GM21825 (cell line): ENCODE measurements around the gene KREMEN1.

Experiments used
- ATAC-seq: cut with Tn5 transposase; IDR thresholded peaks from one replicate; pipeline ENCODE4 v1.9.1; 2021; ENCODE audit warnings: mild to moderate bottlenecking, moderate library complexity; ENCODE audit not compliant: unreplicated experiment

KREMEN1 gene

DNA sequence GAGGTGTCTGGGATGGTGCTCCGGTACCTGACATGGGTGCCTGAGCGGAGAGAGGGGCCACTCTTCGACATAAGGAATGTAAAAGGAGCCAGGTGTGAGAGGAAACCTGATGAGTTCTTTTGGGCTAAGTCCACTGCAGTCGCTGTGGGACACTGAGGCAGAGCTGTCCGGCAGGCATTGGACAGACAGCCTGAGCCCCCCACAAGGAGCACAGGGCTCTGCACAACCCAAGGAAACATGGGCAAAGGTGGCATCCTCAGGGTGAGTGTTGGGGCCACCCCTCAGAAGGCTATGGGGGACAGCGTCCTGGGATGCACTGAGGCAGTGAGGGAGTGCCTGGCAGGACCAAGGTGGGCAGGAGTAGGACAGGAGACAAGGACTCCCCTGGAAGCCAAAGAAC lies 75.2 kb downstream of the KREMEN1 start:
- no peak for ATAC-seq

DNA sequence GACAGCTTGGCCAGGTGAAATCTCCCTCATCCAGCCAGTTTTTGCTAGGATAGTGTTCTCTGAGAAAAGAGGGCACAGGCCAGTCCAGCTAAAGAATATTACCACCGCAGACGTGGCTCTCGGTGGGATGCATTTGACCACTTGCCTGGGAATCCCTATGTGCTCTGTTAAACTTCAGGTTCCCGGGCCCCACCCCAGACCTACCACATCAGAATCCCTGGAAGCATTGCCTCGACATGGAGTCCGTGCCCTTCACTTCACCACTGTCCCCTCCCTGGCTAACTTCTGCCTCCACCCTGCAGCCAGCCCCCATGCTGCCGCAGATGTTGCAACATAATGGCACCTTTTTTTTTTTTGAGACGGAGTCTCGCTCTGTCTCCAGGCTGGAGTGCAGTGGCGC lies 76.0 kb downstream of the KREMEN1 start:
- no peak for ATAC-seq

DNA sequence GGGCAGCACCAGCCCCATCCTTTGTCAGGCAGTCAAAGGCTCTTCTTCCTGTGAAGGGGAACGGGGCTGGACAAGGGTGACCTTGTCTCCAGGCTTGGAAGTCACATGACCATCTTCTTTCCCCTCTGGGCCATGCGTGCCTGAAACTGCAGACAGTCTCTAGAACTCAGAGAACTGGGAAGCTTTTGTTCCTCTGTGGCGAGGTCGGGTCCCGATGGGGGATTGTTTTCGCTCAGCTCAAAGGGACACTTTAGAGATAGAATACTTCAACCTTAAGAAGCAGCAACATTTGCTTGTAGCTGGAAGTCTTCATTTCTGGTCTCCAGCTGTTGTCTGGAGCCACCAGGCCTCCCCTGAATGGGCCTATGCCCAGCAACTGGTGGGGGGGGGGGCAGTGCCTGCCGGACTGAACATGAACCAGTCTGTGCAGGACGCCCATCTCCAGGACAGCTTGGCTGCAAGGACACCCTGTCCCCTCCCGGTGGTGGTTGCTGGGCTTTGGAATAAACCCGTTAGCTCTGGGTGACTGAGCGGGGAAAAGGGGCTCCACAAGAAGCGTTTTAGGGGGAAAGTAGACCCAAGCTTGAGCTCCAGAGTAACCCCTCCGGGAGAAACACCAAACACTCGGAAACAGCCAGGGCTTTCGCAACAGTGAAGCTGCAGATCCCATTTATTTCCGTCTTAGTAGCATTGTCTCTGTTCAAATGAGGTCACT lies 77.2 kb downstream of the KREMEN1 start:
- ATAC-seq = no peak

DNA sequence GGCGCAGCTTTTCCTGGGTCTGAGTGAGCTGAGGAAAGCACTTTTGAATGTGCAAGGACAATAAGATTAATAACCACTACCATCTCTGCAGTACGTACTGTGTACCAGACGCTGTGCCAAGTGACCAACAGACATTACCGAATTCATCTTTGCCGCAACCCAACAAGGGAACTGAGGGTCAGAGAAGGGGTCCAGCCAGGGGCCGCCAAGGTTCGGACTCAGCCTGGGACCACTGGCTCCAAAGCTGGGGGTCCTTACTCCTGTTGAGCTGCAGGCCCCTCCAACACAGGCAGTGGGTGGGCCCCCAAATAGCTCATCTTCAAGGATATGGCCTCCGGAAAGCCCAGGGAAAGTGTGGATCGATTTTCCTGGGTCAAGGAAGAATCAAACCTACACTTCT lies 77.9 kb downstream of the KREMEN1 start:
- ATAC-seq = no peak

DNA sequence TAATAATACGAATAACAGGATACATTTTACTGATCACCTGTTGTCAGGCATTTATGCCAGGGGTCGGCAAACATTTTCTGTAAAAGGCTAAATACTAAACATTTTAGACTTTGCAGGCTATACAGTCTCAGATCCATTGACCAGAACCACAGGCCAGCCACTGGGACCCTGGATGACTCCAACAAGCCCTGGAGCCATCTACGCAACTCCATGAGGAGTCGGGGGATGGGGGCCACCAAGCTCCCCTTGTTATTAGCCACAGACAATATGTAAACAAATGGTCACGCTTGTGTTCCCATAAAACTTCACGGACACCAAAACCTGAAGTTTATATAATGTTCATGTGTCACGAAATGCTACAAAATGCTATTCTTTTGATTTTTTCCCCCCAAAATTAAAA lies 78.5 kb downstream of the KREMEN1 start:
- ATAC-seq = no peak

DNA sequence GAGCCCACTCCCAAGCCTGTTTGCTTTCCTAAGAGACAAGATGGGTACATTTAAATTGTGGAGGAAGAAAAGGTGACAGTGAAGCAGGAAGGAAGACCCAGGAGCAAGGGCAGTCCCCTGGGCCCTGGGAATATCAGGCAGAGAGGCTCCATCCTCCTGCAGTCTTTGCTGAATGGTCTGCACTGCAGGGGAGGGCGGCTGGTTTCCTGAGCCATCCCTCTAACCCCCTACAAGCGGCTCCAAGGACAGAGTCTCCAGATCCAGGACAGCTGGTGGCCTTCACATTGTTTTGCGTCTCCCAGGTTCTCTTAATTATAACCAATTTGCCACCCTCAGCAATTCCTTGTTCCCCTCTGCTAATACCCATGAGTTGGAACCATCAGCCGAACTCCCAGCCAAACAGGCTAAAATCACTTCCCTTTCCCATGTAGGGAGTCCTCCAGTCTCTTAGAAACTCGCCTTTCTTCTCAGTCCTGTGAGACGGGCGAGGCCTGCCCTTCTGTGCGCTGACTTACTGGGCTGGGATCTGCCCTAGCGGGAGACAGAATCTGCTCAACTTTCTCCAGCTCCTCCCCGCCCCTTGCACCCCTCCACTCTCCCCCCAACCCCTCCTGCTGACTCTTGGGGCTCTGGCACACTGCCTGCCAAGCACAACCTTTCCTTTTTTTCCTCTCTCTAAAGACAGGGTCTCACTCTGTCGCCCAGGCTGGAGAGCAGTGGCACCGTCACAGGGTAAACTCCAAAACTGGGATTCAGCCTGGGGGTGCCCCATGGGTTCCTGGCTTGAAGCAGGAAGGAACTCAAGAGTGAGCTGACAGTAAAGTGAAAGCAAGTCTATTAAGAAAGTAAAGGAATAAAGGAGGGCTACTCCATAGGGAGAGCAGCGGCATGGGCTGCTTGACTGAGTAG lies 79.5 kb downstream of the KREMEN1 start:
- no peak for ATAC-seq

DNA sequence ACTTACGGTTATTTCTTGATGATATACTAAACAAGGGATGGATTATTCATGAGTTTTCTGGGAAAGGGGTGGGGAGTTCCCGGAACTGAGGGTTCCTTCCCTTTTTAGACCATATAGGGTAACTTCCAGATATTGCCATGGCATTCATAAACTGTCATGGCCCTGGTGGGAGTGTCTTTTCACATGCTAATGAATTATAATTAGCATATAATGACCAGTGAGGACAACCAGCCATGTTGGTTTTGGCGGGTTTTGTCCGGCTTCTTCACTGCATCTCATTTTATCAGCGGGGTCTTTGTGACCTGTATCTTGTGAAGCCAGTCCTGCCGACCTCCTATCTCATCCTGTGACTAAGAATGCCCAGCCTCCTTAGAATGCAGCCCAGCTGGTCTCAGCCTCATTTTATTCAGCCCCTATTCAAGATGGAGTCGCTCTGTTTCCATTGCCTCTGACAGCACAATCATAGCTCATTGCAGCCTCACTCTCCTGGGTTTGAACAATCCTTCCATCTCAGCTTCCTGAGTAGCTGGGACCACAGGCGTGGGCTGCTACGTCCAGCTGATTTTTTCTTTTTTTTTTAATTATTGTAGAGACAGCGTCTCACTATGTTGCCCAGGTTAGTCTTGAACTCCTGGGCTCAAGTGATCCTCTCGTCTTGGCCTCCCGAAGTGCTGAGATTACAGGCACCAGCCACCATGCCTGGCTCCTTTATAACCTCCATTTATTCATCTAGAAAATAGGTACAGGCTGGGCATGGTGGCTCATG lies 80.3 kb downstream of the KREMEN1 start:
- no peak for ATAC-seq

DNA sequence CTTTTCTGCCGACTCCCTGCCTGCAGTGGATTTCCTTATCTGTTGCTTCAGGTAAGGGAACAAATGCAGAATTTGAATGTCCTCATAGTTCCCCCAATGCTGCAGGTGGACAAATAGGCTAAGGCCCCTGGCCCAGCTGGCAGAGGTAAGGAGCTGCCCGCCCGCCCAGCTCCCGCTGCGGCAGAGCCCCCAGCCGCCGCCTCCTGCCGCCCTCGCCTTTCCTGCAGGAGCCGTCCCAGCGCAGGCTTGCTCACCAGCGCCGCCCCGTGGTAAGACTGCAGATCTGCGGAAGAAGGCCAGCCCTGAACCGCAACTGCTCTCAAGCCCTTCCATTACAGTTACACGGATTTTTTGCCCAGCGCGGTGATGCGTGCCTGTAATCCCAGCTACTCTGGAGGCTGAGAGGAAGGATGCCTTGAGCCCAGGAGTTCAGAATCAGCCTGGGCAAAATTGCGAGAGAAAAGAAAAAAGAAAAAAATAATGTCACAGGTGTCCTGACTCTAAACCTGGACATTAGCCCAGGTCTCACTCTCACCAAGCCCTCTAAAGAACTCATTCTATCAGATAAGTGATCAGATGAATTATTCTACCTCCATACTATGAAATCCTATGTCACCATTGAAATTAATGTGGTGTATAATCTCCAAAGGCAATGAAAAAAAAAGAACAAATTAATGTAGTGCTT lies 81.7 kb downstream of the KREMEN1 start:
- ATAC-seq = no peak

DNA sequence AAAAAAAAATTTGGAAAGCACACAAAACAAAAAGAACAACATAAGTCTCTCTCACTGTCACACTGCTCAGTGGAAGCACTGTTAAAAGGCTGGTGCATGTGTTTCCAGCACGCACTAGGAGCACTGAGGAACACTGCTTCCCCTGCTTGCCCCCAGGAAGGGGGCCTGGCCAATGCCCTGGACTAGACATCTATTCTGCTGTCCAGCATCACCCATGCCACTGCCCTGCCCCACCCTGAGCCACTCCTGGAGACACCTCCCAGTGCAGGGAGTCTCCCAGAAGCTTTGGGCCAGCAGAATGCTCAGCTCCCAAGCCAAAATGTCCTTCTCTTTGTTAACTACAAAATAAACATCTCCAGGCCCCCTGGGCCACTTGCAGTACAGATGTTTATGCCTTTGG lies 83.1 kb downstream of the KREMEN1 start:
- ATAC-seq = no peak

DNA sequence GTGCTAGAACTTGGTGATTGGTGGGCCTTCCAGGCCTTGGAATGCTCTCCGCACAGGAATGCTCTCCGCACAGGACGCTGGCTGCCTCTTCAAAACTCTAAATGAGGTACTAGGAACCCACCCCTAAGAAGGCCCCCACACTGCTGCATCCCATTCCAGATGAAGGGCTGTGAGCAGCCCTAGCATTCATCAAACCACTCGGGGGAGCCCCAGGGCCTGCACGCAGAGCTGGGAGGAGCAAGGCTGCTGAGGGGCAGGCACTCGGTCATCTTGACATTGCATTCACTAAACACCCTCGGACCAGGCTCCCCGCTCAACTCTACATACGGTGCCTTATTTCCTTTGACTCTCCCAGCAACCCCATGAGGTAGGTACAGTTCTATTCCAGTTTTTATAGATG lies 83.7 kb downstream of the KREMEN1 start:
- no peak for ATAC-seq

DNA sequence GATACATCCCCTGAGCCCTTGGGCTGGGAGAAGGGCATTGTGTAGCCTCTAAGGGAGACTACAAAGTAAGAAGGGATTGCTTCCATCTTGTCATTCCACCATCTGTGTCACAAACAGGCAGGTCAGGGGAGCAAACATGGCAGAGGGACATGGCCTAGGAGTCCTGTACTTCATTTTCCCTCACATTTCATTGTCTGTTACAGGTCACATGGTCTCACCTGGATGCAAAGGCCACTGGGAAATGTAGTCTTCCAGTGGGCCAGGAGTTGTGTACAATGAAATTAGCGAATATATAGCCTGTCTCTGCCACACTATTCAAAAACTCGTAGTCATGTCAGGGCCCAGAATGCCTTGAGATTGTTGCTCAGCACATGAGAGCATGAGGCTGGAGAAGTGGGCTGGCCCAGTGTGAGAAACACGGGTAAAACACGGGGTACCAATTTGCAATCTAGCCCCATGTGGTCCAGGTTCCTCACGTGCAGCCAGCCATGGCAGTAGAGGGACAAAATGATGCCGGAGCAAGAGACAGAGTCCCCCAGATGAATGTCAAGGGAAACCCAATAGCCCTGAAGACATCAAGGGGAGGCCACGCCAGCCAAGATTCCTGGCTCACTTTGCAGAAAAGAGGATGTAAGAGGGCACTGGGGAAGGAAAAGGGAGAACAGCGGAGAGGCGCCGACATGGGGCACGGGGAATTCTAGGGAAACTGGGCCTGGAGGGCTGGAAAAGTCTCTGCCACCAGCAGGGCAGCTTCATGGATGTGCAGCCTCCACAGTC lies 85.1 kb downstream of the KREMEN1 start:
- no peak for ATAC-seq

DNA sequence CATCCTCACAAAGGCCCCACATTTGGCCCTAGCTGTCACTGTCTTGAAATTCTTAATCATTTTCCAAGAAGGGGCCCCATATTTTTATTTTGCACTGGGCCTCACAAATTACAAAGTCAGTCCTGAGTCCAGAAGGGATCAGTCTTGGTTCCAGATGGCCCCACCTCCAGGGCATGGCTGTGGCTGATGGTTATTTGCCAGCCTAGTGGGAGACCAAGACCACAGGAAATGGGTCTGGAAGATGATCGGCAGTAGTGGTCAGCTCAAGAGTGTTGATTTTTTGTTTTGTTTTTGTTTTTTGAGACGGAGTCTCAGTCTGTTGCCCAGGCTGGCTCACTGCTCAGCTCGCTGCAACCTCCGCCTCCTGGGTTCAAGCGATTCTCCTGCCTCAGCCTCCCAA lies 85.7 kb downstream of the KREMEN1 start:
- no peak for ATAC-seq

DNA sequence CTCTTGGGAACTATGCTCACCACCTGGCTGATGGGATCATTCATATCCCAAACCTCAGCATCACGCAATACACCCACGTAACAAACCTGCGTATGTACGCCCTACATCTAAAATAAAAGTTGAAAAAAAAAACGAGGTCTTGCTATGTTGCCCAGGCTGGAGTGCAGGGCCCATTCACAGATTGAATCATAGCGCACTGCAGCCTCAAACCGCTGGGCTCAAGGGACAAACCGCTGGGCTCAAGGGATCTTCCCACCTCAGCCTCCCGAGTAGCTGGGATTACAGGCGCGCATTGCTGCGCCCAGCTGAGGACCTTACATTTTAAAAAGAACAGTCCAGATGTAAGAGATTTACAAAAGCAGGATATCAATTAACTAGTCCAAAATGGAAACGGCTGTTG lies 91.0 kb downstream of the KREMEN1 start:
- ATAC-seq = no peak

DNA sequence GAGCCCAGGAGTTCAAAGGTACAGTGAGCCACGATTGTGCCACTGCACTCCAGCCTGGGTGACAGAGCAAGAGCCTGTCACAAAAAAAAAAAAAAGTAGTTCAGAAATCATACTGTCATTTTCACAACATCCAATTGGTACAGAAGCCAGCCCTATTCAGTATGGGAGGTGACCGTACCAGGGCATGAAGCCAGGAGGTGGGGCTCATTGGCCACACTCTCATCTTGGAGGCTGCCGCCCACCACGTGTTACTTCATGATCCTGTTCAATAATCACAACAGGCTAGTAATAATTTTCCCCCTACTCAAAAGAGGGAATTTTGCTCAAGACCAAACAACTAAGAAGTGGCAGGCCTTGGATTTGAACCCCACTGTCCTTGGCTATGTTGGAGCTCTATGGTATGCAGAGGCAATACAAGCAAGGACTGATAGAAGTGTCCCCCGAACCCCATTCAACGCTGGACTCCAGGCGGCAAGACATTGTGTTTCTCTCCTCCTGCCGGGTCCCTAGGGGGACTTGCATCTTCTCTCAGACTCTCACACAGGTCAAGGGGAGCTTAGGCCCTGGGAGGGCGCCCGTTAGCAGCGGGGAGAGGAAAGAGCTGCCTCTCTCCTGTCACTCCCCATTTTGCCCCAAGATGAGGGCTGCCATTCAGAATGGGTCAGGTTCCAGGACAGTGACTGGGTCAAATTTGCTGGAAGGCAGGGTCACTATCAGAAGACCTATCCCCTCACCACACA lies 92.7 kb downstream of the KREMEN1 start:
- no peak for ATAC-seq

DNA sequence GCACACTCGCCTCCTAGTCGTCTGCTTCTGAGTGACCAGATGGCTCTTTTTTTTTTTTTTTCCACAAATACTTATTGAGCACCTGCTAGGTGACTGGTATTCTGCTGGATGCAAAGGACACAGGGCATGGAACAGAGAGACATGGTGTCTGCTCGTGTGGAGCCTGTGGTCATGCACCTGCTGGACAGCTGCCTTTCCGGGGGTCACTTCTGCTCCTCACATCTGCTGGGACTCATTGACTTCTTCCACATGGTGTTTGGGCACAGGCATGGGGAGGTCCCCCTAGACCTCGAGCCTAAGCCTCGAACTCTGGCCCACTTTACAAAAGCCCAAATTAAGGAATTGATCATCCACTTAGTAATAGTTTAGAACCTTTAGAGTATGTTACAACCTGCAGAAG lies 93.3 kb downstream of the KREMEN1 start:
- no peak for ATAC-seq

DNA sequence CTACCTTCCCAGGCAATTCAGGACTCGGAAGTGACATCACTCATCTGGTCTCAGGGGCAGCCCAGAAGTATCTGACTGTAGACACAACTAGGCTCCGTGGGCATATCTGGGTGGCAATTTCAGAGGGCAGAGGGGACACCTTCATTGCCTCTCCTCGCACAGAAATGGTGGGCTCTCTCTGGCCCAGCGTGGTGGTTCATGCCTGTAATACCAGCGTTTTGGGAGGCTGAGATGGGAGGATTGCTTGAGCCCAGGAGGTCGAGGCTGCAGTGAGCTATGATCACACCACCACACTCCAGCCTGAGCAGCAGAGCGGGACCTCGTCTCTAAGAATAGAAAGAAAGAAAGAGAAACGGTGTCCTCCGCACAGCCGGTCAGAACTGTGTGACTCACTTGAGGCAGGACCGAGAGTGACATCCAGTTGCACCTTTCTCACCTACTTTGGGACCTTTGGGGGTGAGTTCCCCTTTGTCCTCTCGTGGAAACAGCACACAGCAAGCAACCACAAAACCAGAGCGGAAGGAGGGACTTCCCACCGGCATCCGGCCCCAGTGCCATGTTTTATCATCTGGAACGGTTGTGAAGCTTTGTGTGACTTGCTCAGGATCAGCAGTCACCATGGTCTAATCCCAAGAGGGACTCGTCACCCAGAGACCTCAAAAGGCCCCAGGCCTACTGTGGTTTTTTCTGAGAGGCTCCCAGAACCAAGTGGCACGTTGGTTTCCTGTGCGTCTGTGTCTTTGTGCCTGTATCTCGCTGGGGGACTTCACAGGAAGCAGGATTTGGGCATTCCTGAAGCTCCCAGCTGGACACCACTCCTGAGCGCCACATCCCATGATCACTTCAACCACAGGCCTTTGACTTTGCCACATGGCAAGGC lies 94.4 kb downstream of the KREMEN1 start:
- peak; percentile 88 for ATAC-seq

DNA sequence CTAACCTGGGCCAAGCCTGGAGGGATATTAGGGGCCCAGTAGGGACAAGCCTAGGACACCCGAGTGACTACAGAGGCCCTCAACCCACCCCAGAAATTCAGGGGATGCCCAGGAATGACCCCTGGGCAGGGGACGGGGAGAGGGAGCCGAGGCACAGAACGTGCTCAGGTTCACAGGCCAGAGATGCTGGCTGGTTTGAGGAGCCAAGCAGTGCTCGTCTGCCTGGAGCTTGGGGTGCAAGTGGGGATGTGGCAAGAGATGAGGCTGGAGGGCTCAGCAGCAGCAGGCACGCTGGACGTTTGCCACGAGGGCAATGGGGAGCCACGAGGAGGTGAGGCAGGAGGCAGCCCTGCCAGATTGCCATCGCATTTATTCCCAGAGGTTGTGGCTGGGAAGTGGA lies 98.9 kb downstream of the KREMEN1 start:
- ATAC-seq = no peak

DNA sequence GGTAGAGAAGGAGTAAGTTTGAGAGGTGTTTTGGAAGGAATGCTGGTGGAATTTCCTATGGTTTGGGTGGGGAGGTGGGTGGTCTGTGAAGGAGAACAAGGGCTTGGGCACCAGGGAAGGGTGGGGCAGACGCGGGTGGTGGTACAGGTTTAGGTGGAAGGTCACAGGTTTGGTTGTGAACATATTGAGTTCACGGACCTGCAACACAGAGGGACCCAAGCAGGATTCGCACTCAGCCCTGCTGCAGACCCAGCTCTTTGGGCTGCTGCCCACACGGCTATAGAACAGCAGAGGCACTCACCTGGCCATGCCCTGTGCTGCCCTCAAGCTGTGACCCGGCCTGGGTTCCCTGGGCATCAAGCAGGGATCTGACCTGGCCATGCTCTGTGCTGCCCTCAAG lies 99.4 kb downstream of the KREMEN1 start:
- no peak for ATAC-seq
